MV-4-11 (cell line): ENCODE measurements around the gene SMAP2.

Experiments used
- DNase-seq: peaks from one replicate; lab custom pipeline; 2025; lab: John Stamatoyannopoulos, UW

SMAP2 gene

DNA sequence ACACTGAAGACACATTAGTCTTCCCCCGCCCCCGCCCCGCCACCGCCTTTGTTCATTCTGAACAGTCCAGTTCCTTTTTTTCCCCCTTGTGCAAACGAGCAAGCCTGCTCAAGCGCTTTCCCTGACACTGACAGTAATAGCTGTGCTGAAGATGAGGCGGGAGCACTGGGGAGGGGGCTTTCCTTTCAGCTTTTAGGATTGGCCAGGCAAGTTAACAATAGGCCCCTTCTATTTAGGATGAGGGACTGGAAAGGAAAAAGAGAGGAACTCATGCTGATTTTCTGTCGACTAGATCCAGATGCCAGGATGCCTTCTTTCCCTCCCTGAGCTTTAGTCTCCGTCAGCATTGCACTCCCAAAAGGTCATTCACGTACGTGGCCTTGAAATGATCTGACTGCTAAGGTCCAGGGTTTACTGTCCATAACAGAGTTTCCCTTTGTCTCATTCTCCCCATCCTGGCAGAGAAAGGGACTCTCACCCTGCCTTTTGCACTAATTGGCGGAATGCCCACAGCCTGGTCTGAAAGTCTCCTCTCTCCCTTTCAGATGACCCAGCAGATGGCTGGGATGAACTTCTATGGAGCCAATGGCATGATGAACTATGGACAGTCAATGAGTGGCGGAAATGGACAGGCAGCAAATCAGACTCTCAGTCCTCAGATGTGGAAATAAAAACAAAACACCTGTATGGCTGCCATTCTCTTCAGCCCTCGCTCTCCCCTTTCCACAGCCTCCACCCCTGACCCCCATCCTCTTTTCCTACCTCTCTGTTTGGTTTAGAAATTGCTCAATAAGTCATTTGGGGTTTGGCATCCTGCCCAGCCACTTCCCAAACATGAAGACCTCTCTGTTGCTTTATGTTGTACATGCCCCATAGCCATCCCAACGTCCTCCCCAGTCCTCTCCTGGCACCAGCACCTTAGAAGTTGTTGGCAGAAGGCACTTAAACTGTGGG is 48.2 kb downstream of the SMAP2 start:
- DNase-seq = peak; percentile 78

DNA sequence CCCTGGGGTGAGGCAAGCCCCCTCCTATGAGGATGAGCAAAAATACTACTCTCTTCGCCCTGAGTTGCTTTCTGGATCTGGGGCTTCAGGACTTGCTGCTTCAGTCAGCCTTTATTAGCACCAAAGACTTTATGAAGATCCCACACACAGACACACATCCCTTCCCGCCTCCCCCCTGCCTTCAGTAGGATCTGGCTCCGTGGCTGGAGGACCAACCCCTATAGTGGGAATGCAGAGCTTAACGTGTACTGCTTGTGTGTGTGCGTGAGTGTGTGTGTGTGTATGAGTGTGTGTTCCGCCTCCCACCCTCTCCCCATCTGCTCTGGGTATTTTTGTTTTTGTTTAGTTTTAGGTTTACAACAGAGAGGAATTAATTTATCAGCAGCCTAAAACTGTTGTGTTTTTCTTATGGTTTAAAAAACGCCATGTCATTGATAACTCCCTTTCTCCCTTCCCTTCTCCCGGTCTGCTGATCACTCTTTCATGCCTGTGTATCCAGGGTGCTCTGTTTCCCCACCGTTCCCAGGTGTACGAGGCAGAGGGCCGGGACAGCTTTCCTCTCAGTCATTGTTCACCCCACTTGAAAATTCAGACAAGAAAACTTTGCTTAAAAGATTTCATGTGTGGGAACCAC is 49.2 kb downstream of the SMAP2 start:
- DNase-seq = no peak

DNA sequence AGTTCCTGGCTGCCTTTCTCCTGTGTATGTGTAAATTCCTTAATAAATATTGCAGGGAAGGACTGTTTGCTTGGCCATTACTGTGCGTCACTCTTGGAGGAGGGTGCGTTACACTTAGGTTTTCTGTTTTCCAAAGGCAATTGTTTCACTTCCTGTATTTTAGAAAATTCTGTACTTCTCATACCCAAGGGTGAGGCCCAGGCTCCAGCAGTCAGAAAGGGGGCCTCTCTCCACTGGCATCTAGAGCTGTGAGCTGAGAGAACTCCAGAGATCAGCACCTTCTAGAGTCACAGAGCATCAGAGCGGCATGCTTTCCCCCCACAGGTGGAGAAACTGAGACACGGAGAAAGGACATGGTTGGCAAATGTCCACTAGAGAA is 49.7 kb downstream of the SMAP2 start:
- DNase-seq = peak; percentile 88

DNA sequence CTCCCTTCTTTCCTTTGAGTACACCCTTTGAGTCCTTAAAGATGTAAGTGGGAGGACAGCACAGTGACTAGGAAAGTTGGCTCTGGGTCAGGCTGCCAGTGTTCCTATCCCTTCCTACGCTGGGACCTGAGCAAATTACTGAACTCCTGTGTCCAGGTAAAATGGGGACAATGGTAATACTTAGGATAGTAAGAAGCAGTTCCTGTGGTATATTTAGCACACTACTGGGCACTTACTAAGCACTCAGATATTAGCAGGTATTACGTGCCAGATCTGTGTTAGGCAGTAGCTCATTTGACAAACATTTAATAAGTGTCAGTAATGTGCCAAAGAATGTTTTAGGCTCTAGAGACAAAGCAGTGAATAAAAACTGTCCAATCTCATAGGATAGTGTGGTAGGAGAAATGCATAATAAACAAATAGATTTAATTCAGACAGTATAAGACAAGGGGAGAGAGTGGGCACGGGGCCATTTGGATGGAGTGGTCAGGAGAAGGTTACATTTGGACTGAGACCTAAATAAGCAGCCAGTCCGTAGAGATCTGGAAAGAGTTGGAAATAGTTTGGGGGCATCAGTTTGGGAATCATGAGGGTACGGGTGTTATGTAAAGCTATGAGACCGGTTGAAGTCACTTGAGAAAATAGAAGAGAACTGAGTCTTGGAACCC is 50.6 kb downstream of the SMAP2 start:
- no peak for DNase-seq

- DNase-seq = peak; percentile 22
These were observed 51.7 kb downstream of the SMAP2 start for GRCh38 chr1:40425198-40425597.

DNA sequence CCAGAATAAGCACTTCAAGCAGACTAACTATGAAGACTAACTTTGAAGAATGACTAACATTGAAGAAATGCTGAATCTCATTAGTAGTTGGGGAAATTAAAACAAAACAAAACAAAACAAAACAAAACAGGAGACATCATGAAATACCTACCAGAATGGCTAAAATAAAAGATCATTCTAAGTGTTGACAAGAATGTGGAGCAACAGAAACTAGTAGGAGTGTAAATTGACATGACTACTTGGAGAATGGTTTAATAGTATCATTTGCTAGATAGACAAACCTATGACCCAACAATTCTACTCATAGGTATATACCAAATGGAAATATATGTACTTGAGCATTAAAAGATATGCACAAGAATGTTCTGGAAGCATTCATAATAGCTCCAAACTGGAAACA is 57.9 kb downstream of the SMAP2 start:
- DNase-seq = no peak

GRCh38 chr1:40432644-40433390 is 59.3 kb downstream of the SMAP2 start:
- no peak for DNase-seq

DNA sequence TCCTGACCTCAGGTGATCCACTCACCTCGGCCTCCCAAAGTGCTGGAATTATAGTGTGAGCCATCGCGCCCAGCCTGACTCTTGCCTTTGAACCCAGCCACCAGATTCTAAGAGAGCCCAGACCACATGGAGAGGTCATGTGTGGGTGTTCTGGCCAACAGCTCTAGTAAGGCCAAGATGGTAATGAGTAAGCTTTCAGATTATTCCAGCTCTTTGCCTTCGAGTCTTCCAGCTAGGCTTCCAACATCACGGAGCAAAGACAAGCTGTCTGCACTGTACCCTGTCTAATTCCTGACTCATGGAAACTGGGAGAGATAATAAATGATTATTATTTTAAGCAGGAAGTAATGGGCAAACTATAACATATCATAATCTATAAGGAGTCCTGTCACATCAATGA is 61.9 kb downstream of the SMAP2 start:
- DNase-seq = no peak

DNA sequence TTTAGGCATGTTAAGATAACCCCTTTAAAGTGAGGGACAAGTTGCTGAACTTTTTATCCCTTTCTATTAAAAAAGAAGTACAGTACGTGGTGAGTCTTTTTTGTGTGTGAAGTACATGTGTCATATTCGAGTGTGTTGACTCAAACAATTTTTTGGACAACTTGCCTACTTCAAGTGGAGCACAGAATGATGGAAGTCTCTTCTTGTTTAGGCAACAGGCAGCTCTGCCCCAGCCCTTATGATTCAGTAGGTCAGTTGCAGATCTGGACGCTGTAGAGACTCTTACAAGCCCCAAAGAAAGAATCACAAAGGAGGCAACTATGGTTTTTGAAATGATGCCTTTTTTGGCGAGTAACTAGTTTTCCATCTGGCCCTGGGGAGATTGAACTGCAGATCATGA is 62.3 kb downstream of the SMAP2 start:
- no peak for DNase-seq

- peak; percentile 10 for DNase-seq
These were observed 65.0 kb downstream of the SMAP2 start for GRCh38 chr1:40438391-40439015.

GRCh38 chr1:40439247-40439646 is 65.7 kb downstream of the SMAP2 start:
- DNase-seq = no peak

- peak; percentile 85 for DNase-seq
These were observed 76.4 kb downstream of the SMAP2 start, which contains the start of gene ZFP69B for GRCh38 chr1:40449684-40450494. Gene ZFP69B (plus strand): TSS chr1:40450476. CDS start chr1:40450962, 486 bp downstream.

- peak; percentile 23 for DNase-seq
These were observed 77.1 kb downstream of the SMAP2 start for GRCh38 chr1:40450495-40451237.

DNA sequence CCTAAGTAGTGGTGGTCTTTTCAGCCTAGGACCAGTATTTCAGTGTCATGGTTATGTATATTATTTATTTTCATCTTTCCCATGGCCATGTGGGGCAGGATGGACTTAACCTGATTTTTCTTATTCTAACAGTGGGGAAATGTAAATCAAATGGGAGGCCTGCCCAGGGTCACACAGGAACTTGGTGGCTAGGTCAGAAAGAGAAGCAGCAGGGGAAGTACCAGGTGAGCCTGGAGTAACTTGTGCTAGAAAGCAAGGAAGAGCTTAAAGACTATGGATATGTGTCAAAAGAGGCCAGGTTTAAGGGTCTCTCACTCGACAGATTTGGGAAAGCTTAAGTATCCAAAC is 77.7 kb downstream of the SMAP2 start:
- no peak for DNase-seq

- DNase-seq = no peak
These were observed 81.3 kb downstream of the SMAP2 start for GRCh38 chr1:40454873-40455272.

DNA sequence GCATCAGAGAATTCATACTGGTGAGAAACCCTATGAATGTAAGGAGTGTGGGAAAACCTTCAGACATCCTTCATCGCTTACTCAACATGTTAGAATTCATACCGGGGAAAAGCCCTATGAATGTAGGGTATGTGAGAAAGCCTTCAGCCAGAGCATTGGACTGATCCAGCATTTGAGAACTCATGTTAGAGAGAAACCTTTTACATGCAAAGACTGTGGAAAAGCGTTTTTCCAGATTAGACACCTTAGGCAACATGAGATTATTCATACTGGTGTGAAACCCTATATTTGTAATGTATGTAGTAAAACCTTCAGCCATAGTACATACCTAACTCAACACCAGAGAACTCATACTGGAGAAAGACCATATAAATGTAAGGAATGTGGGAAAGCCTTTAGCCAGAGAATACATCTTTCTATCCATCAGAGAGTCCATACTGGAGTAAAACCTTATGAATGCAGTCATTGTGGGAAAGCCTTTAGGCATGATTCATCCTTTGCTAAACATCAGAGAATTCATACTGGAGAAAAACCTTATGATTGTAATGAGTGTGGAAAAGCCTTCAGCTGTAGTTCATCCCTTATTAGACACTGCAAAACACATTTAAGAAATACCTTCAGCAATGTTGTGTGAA is 89.5 kb downstream of the SMAP2 start:
- DNase-seq = no peak

DNA sequence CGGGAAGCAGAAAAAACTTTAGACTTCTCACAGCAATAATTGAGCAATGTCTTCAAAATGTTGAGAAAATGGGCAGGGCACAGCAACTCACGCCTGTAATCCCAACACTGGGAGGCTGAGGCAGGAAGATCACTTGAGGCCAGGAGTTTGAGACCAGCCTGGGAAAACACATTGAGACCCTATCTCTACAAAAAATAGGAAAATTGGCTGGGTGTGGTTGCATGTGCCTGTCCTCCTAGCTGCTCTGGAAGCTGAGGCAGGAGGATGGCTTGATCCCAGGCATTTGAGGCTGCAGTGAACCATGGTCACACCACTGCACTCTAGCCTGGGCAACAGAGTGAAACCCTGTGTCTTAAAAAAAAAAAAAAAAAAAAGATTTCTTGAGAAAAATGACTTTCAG is 95.8 kb downstream of the SMAP2 start:
- no peak for DNase-seq
